Activated naive CD4-positive, alpha-beta T cell treated with anti-CD3 and anti-CD28 coated beads, Interleukin-2, amount 50 U/mL, for 24 hours (primary cell): ENCODE results near the gene DTX4.
"Not testable (repeated sequence)": the region's sequence is repeated elsewhere in the genome, so short reads cannot be mapped to it uniquely, and the experiment has no call there.

Experiments used
- H3K27ac Mint-ChIP-seq: one replicate; pipeline ENCODE4 v1.8.0; 2021; ENCODE audit warnings: mild to moderate bottlenecking, mixed read lengths
- H3K27me3 Mint-ChIP-seq: one replicate; pipeline ENCODE4 v1.8.0; 2021; ENCODE audit warnings: mixed read lengths
- H3K36me3 Mint-ChIP-seq: one replicate; pipeline ENCODE4 v1.8.0; 2021; ENCODE audit warnings: mixed read lengths
- H3K4me1 Mint-ChIP-seq: one replicate; pipeline ENCODE4 v1.8.0; 2021; ENCODE audit warnings: mixed read lengths
- H3K4me3 Mint-ChIP-seq: one replicate; pipeline ENCODE4 v1.8.0; 2021; ENCODE audit warnings: mild to moderate bottlenecking, mixed read lengths
- H3K9me3 Mint-ChIP-seq: one replicate; pipeline ENCODE4 v1.8.0; 2021; ENCODE audit warnings: mixed read lengths

The DTX4 gene

GRCh38 chr11:59171508-59172322, at the start of gene DTX4:
Gene DTX4, plus strand, starts transcription at chr11:59172132. Its CDS starts 464 bp downstream, at chr11:59172596.
- Mint-ChIP-seq H3K4me3 (peak within 1 kb of the TSS; percentile 87), H3K27ac (no peak within 1 kb of the TSS), H3K36me3 (no peaks in the 10 kb centered on the region), H3K27me3 (peaks cover 6% of the 10 kb centered on the region), H3K9me3 (no peaks in the 10 kb centered on the region), H3K4me1 (peaks cover 13% of the 10 kb centered on the region)

GRCh38 chr11:59135648-59136461, 36.1 kb upstream of the DTX4 start:
- Mint-ChIP-seq H3K36me3 (peaks cover 19% of the 10 kb centered on the region), H3K4me3 (peak overlapping the region; percentile 68), H3K4me1 (peaks cover 9% of the 10 kb centered on the region), H3K9me3 (peaks cover 7% of the 10 kb centered on the region), H3K27ac (peak overlapping the region; percentile 85), H3K27me3 (no peaks in the 10 kb centered on the region)

- peaks cover 16% of the 10 kb centered on the region for H3K4me1 Mint-ChIP-seq
- H3K27ac Mint-ChIP-seq, result not testable (repeated sequence)
Observed at GRCh38 chr11:59136551-59136950, 35.4 kb upstream of the DTX4 start.

GRCh38 chr11:59137190-59137589, 34.7 kb upstream of the DTX4 start:
- Mint-ChIP-seq H3K4me1 (peaks cover 22% of the 10 kb centered on the region), H3K36me3 (peaks cover 13% of the 10 kb centered on the region), H3K27me3 (no peaks in the 10 kb centered on the region), H3K9me3 (peaks cover 2% of the 10 kb centered on the region), H3K4me3 (no peak overlapping the region), H3K27ac (no peak overlapping the region)

More at GRCh38 chr11:59136551-59136950, 35.4 kb upstream of the DTX4 start:
- not testable (repeated sequence) for H3K9me3 Mint-ChIP-seq, H3K4me3 Mint-ChIP-seq, H3K27me3 Mint-ChIP-seq
- peaks cover 15% of the 10 kb centered on the region for H3K36me3 Mint-ChIP-seq

GRCh38 chr11:59138643-59139042, 33.3 kb upstream of the DTX4 start:
- no peaks in the 10 kb centered on the region for H3K27me3 Mint-ChIP-seq
- H3K36me3 Mint-ChIP-seq, result peaks cover 3% of the 10 kb centered on the region
- H3K4me1 Mint-ChIP-seq, result peaks cover 36% of the 10 kb centered on the region
- no peaks in the 10 kb centered on the region for H3K9me3 Mint-ChIP-seq
- H3K4me3 Mint-ChIP-seq, result no peak overlapping the region
- H3K27ac Mint-ChIP-seq, result no peak overlapping the region

GRCh38 chr11:59141191-59141590, 30.7 kb upstream of the DTX4 start:
- H3K4me1 Mint-ChIP-seq, result peaks cover 50% of the 10 kb centered on the region
- no peak overlapping the region for H3K27ac Mint-ChIP-seq

GRCh38 chr11:59141673-59142460, 30.1 kb upstream of the DTX4 start:
- Mint-ChIP-seq H3K36me3 (no peaks in the 10 kb centered on the region), H3K27me3 (no peaks in the 10 kb centered on the region), H3K4me1 (peaks cover 48% of the 10 kb centered on the region), H3K9me3 (no peaks in the 10 kb centered on the region), H3K27ac (peak overlapping the region; percentile 92), H3K4me3 (peak overlapping the region; percentile 96)

More at GRCh38 chr11:59141191-59141590, 30.7 kb upstream of the DTX4 start:
- Mint-ChIP-seq H3K9me3 (no peaks in the 10 kb centered on the region), H3K27me3 (no peaks in the 10 kb centered on the region), H3K36me3 (no peaks in the 10 kb centered on the region), H3K4me3 (peak overlapping the region; percentile 96)

- Mint-ChIP-seq H3K36me3 (peaks cover 1% of the 10 kb centered on the region), H3K4me1 (peaks cover 48% of the 10 kb centered on the region), H3K9me3 (no peaks in the 10 kb centered on the region), H3K27me3 (no peaks in the 10 kb centered on the region), H3K4me3 (peak within 1 kb of the TSS; percentile 96), H3K27ac (peak within 1 kb of the TSS; percentile 92)
Observed at GRCh38 chr11:59142530-59143507, 29.1 kb upstream of the DTX4 start, which contains the start of gene FAM111A. Gene FAM111A, plus strand, starts transcription at chr11:59142856. Its CDS starts 6,017 bp downstream, at chr11:59148873.

GRCh38 chr11:59144096-59144495, 27.8 kb upstream of the DTX4 start:
- Mint-ChIP-seq H3K4me1 (peaks cover 48% of the 10 kb centered on the region), H3K27me3 (no peaks in the 10 kb centered on the region), H3K36me3 (peaks cover 2% of the 10 kb centered on the region), H3K9me3 (no peaks in the 10 kb centered on the region), H3K4me3 (peak overlapping the region; percentile 96), H3K27ac (peak overlapping the region; percentile 92)

GRCh38 chr11:59144579-59145345, 27.2 kb upstream of the DTX4 start:
- no peaks in the 10 kb centered on the region for H3K27me3 Mint-ChIP-seq
- H3K4me3 Mint-ChIP-seq, result peak overlapping the region; percentile 96
- peak overlapping the region; percentile 92 for H3K27ac Mint-ChIP-seq
- H3K36me3 Mint-ChIP-seq, result peaks cover 5% of the 10 kb centered on the region
- H3K4me1 Mint-ChIP-seq, result peaks cover 48% of the 10 kb centered on the region
- no peaks in the 10 kb centered on the region for H3K9me3 Mint-ChIP-seq

- Mint-ChIP-seq H3K4me3 (peak overlapping the region; percentile 96), H3K27ac (no peak overlapping the region), H3K27me3 (no peaks in the 10 kb centered on the region), H3K9me3 (no peaks in the 10 kb centered on the region), H3K36me3 (peaks cover 5% of the 10 kb centered on the region), H3K4me1 (peaks cover 48% of the 10 kb centered on the region)
Observed at GRCh38 chr11:59145534-59145933, 26.4 kb upstream of the DTX4 start.

- peaks cover 6% of the 10 kb centered on the region for H3K36me3 Mint-ChIP-seq
- H3K9me3 Mint-ChIP-seq, result no peaks in the 10 kb centered on the region
- H3K27me3 Mint-ChIP-seq, result no peaks in the 10 kb centered on the region
- no peak overlapping the region for H3K4me3 Mint-ChIP-seq
- peaks cover 15% of the 10 kb centered on the region for H3K4me1 Mint-ChIP-seq
- peak overlapping the region; percentile 85 for H3K27ac Mint-ChIP-seq
Observed at GRCh38 chr11:59151761-59152160, 20.2 kb upstream of the DTX4 start.

- Mint-ChIP-seq H3K9me3 (no peaks in the 10 kb centered on the region), H3K4me1 (peaks cover 15% of the 10 kb centered on the region), H3K27ac (peak overlapping the region; percentile 85), H3K27me3 (no peaks in the 10 kb centered on the region), H3K4me3 (peak overlapping the region; percentile 31), H3K36me3 (peaks cover 6% of the 10 kb centered on the region)
Observed at GRCh38 chr11:59152312-59152951, 19.5 kb upstream of the DTX4 start.
